Thoracic aorta (tissue), 2 donors: ENCODE measurements around the gene RNF183. TPM values are rescaled to one million over a fixed set of nuclear protein-coding genes. Genes with fewer than 3 reads are reported as not detected.
"Not testable (repeated sequence)": the region's sequence is repeated elsewhere in the genome, so short reads cannot be mapped to it uniquely, and the experiment has no call there.

Experiments used
- ATAC-seq: fragments of 150-250 bp; one replicate; pipeline ENCODE4 v1.8.0; 2017; ENCODE audit warnings: low read depth; ENCODE audit not compliant: insufficient number of reproducible peaks, low FRiP score
- DNase-seq: peaks from one replicate; pipeline ENCODE4 v3.0.0-alpha.2; 2020; ENCODE audit warnings: low spot score
- H3K27ac ChIP-seq, 2 donors: fragments of 200-600 bp; sonication (generic); 1 replicate in 1 of 2; 2 replicates in 1 of 2; pipeline ENCODE4 v1.5.1; 2016; ENCODE audit warnings: mild to moderate bottlenecking in 2 of 2, moderate library complexity in 2 of 2
- H3K27me3 ChIP-seq: fragments of 200-600 bp; sonication (generic); replicated peaks from 2 replicates; pipeline ENCODE4 v1.6.0; 2016; ENCODE audit warnings: mild to moderate bottlenecking; ENCODE audit not compliant: insufficient read depth
- H3K36me3 ChIP-seq: fragments of 200-600 bp; sonication (generic); one replicate; pipeline ENCODE4 v1.5.1; 2016
- H3K4me1 ChIP-seq, 2 donors: fragments of 200-600 bp; sonication (generic); 1 replicate in 1 of 2; 2 replicates in 1 of 2; pipeline versions ENCODE4 v1.5.1 to v1.6.0; 2016; ENCODE audit warnings: low read depth in 2 of 2, mild to moderate bottlenecking in 1 of 2; ENCODE audit not compliant: control insufficient read depth in 1 of 2
- H3K4me3 ChIP-seq: fragments of 200-600 bp; sonication (generic); 2 replicates; pipeline ENCODE4 v1.5.1; 2016; ENCODE audit warnings: mild to moderate bottlenecking
- H3K9me3 ChIP-seq: fragments of 200-600 bp; sonication (generic); 2 replicates; pipeline ENCODE4 v1.5.1; 2016
- CTCF ChIP-seq: fragments of 200-600 bp; sonication (generic); IDR thresholded peaks from one replicate; pipeline ENCODE4 v1.5.1; 2019; ENCODE audit warnings: antibody characterized with exemption
- total RNA-seq, 2 donors: library from RNA; depleted of rRNA; stranded (reverse); fragments of >200 nt; gene quantifications; one replicate each; pipeline versions ENCODE4 v1.1.0 to v1.2.3, GENCODE V29; 2016

RNF183 gene
- total RNA-seq, 2 donors from 2014 or later = not detected

- peaks cover 9% of the 10 kb centered on the region for H3K36me3 ChIP-seq
- DNase-seq (no peak), ATAC-seq (no peak)
- no peak for TF ChIP-seq CTCF
- H3K4me3 ChIP-seq = no peak overlapping the region
- H3K4me1 ChIP-seq = no peaks in the 10 kb centered on the region
- H3K9me3 ChIP-seq = no peaks in the 10 kb centered on the region
- no peak overlapping the region for H3K27ac ChIP-seq
- no peaks in the 10 kb centered on the region for H3K27me3 ChIP-seq
These were observed 47.7 kb downstream of the RNF183 start for GRCh38 chr9:113255438-113255837.

- Histone ChIP-seq H3K27ac (no peak overlapping the region), H3K9me3 (no peaks in the 10 kb centered on the region), H3K36me3 (peaks cover 4% of the 10 kb centered on the region), H3K27me3 (no peaks in the 10 kb centered on the region), H3K4me3 (no peak overlapping the region), H3K4me1 (no peaks in the 10 kb centered on the region)
- no peak for ATAC-seq
- no peak for DNase-seq
- TF ChIP-seq CTCF = no peak
These were observed 48.2 kb downstream of the RNF183 start for GRCh38 chr9:113254991-113255390.

GRCh38 chr9:113250807-113251206 lies 52.4 kb downstream of the RNF183 start:
- no peak overlapping the region for H3K27ac ChIP-seq
- H3K27me3 ChIP-seq = no peaks in the 10 kb centered on the region
- H3K4me1 ChIP-seq = no peaks in the 10 kb centered on the region
- no peak overlapping the region for H3K4me3 ChIP-seq
- no peaks in the 10 kb centered on the region for H3K36me3 ChIP-seq
- ATAC-seq (no peak), DNase-seq (no peak)
- no peaks in the 10 kb centered on the region for H3K9me3 ChIP-seq
- TF ChIP-seq CTCF = no peak

GRCh38 chr9:113249661-113250060 lies 53.5 kb downstream of the RNF183 start:
- not testable (repeated sequence) for H3K4me3 ChIP-seq, H3K27ac ChIP-seq, H3K27me3 ChIP-seq, H3K9me3 ChIP-seq, ATAC-seq, H3K4me1 ChIP-seq, DNase-seq, H3K36me3 ChIP-seq

- ATAC-seq (no peak), DNase-seq (no peak)
- H3K9me3 ChIP-seq = no peaks in the 10 kb centered on the region
- H3K4me1 ChIP-seq = no peaks in the 10 kb centered on the region
- H3K27me3 ChIP-seq = no peaks in the 10 kb centered on the region
- no peaks in the 10 kb centered on the region for H3K36me3 ChIP-seq
- TF ChIP-seq CTCF = no peak
- H3K27ac ChIP-seq = no peak overlapping the region
- no peak overlapping the region for H3K4me3 ChIP-seq
These were observed 55.5 kb downstream of the RNF183 start for GRCh38 chr9:113247640-113248039.

Other genes with a start within 250 kb of the RNF183 start
- gene ZFP37, start 246.7 kb downstream of the RNF183 start, total RNA-seq = 1 to 10 TPM; 1.8 to 2.7 TPM
- 10 to 100 TPM; 15.2 to 17.2 TPM for gene SLC31A2, start 152.4 kb downstream of the RNF183 start, total RNA-seq
- 10 to 100 TPM; 23.3 to 26.4 TPM for gene FKBP15, start 82.1 kb downstream of the RNF183 start, total RNA-seq
- 10 to 100 TPM; 11.0 to 11.5 TPM for gene SLC31A1, start 81.8 kb downstream of the RNF183 start, total RNA-seq
- gene CDC26, start 27.8 kb downstream of the RNF183 start, total RNA-seq = 10 to 100 TPM; 18.4 to 18.6 TPM
- 10 to 100 TPM; 20.6 to 23.6 TPM for gene PRPF4, start 27.7 kb downstream of the RNF183 start, total RNA-seq
- 1 to 10 TPM; 2.4 to 5.4 TPM for gene WDR31, start 36.9 kb upstream of the RNF183 start, total RNA-seq
- gene BSPRY, start 46.2 kb upstream of the RNF183 start, total RNA-seq = under 1 TPM in 1 of 2 donors, not detected in 1; 0.14 TPM
- 10 to 100 TPM; 17.6 to 30.1 TPM for gene HDHD3, start 73.6 kb upstream of the RNF183 start, total RNA-seq
- 10 to 100 TPM; 23.0 to 26.0 TPM for gene ALAD, start 97.9 kb upstream of the RNF183 start, total RNA-seq
- 10 to 100 TPM; 24.2 to 32.0 TPM for gene POLE3, start 107.3 kb upstream of the RNF183 start, total RNA-seq
- under 1 TPM in 1 of 2 donors, not detected in 1; 0.85 TPM for gene C9orf43, start 107.4 kb upstream of the RNF183 start, total RNA-seq
- 100 to 1,000 TPM; 170 to 202 TPM for gene RGS3, start 160.4 kb upstream of the RNF183 start, total RNA-seq